Common myeloid progenitor, CD34-positive (primary cell): ENCODE results near the gene DNAJC15.
A peak's percentile ranks its signal among the peaks of the same experiment; 100 is the strongest.
"Not testable (repeated sequence)": the region's sequence is repeated elsewhere in the genome, so short reads cannot be mapped to it uniquely, and the experiment has no call there.

ENCODE experiments used
- CTCF ChIA-PET: fragments of 350-600 bp; sonication (Branson Sonifier 250); formaldehyde crosslinking; loops from one replicate; lab custom pipeline; 2021; ENCODE audit warnings: antibody characterized with exemption; lab: Charles Lee
- POLR2A ChIA-PET: fragments of 350-600 bp; sonication (Branson Sonifier 250); formaldehyde crosslinking; loops from one replicate; lab custom pipeline; 2021; ENCODE audit warnings: antibody characterized with exemption; lab: Charles Lee
- DNase-seq, 3 donors: peaks; one replicate each; pipeline versions ENCODE4 v3.0.0 to v3.0.0-alpha.2; 2013
- H3K27ac ChIP-seq, 2 experiments: 1 replicate in 1 of 2; 2 replicates in 1 of 2; pipeline ENCODE4 v1.7.0; 2013; ENCODE audit warnings: inconsistent platforms in 2 of 2, low read length in 2 of 2, mild to moderate bottlenecking in 2 of 2, low read depth in 1 of 2, moderate library complexity in 1 of 2; ENCODE audit not compliant: severe bottlenecking in 2 of 2, insufficient read depth in 1 of 2, poor library complexity in 1 of 2
- H3K27me3 ChIP-seq, 5 experiments: replicated peaks in 2 of 5; 1 replicate in 3 of 5; 2 replicates in 2 of 5; pipeline versions ENCODE4 v1.6.1 to v1.7.0; 2013; ENCODE audit warnings: low read length in 4 of 5, mild to moderate bottlenecking in 2 of 5, moderate library complexity in 2 of 5, inconsistent platforms in 1 of 5; ENCODE audit not compliant: insufficient read depth in 5 of 5, control insufficient read depth in 4 of 5
- H3K36me3 ChIP-seq, 4 experiments: 1 replicate in 2 of 4; 2 replicates in 2 of 4; pipeline versions ENCODE4 v1.6.1 to v1.7.0; 2013; ENCODE audit warnings: low read length in 3 of 4, control low read depth in 1 of 4, mild to moderate bottlenecking in 1 of 4; ENCODE audit not compliant: control insufficient read depth in 4 of 4, insufficient read depth in 4 of 4
- H3K4me1 ChIP-seq, 4 experiments: 1 replicate in 3 of 4; 2 replicates in 1 of 4; pipeline versions ENCODE4 v1.6.1 to v1.7.1; 2013; ENCODE audit warnings: low read length in 3 of 4, mild to moderate bottlenecking in 3 of 4, control low read depth in 1 of 4, inconsistent platforms in 1 of 4, moderate library complexity in 1 of 4; ENCODE audit not compliant: control insufficient read depth in 4 of 4, insufficient read depth in 4 of 4; ENCODE audit errors: control extremely low read depth in 1 of 4
- H3K4me3 ChIP-seq, 7 experiments: 1 replicate in 4 of 7; 2 replicates in 3 of 7; pipeline versions ENCODE4 v1.5.1 to v1.7.0; 2013; ENCODE audit warnings: mild to moderate bottlenecking in 7 of 7, low read length in 6 of 7, moderate library complexity in 6 of 7, inconsistent platforms in 2 of 7, low read depth in 2 of 7, control low read depth in 1 of 7; ENCODE audit not compliant: insufficient read depth in 4 of 7, control insufficient read depth in 1 of 7; ENCODE audit errors: extremely low read depth in 1 of 7
- H3K9me3 ChIP-seq, 5 experiments: 1 replicate in 4 of 5; 2 replicates in 1 of 5; pipeline versions ENCODE4 v1.6.1 to v1.7.1; 2013; ENCODE audit warnings: low read length in 4 of 5, mild to moderate bottlenecking in 2 of 5, inconsistent platforms in 1 of 5, low read depth in 1 of 5, moderate library complexity in 1 of 5; ENCODE audit not compliant: control insufficient read depth in 4 of 5, insufficient read depth in 2 of 5; ENCODE audit errors: control extremely low read depth in 1 of 5
- WGBS: methylation state at CpG from one replicate; pipeline ENCODE4 v1.1.5; 2013; ENCODE audit not compliant: insufficient coverage; 5-methylcytosine and 5-hydroxymethylcytosine counted together

DNAJC15 gene

DNA sequence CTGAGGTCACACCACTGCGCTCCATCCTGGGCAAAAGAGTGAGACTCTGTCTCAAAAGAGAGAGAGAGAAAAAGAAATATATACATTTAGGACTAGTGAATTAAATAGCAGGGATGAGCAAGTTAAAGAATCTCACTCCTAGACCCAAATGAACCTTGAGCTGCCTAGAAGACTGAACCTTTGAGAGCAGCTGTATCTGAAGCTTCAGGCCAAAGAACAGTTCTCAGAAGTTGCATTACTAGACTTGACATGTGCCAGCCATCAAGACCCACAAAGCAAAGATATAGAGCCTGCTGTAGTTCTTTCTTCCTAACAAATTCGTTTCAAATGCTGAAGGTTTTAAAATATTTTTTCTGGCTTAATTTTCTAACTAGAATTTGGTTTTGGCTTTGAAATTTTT lies 16.6 kb downstream of the DNAJC15 start:
- peaks cover 0 to 5% (median 3%) of the 10 kb centered on the region in 4 experiments for H3K4me1 ChIP-seq
- H3K4me3 ChIP-seq = no peak overlapping the region
- H3K27me3 ChIP-seq = no peaks in the 10 kb centered on the region
- 100% methylated on average over 1 of the region's 2 CpGs for WGBS
- CTCF ChIA-PET = interaction anchor here (1.1 kb wide), 1 partner anchor 8 kb away, joined by 3 read pairs; no protein-coding TSS in a partner anchor
- H3K27ac ChIP-seq = no peak overlapping the region
- POLR2A ChIA-PET = no interaction called here
- DNase-seq = no peak
- no peaks in the 10 kb centered on the region for H3K9me3 ChIP-seq
- H3K36me3 ChIP-seq = peaks cover 0 to 12% (median 4%) of the 10 kb centered on the region in 4 experiments

DNA sequence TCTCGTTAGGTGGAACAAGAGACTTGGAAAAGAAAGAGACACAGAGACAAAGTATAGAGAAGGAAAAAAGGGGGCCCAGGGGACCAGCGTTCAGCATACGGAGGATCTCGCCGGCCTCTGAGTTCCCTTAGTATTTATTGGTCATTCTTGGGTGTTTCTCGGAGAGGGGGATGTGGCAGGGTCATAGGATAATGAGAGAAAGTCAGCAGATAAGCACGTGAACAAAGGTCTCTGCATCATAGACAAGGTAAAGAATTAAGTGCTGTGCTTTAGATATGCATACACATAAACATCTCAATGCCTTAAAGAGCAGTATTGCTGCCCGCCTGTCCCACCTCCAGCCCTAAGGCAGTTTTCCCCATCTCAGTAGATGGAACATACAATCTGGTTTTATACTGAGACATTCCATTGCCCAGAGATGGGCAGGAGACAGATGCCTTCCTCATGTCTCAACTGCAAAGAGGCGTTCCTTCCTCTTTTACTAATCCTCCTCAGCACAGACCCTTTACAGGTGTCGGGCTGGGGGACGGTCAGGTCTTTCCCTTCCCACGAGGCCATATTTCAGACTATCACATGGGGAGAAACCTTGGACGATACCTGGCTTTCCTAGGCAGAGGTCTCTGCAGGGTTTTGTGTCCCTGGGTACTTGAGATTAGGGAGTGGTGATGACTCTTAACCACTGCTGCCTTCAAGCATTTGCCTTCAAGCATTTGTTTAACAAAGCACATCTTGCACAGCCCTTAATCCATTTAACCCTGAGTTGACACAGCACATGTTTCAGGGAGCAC lies 17.4 kb downstream of the DNAJC15 start:
- peaks cover 0 to 12% (median 4%) of the 10 kb centered on the region in 4 experiments for H3K36me3 ChIP-seq
- H3K4me3 ChIP-seq, H3K27ac ChIP-seq, H3K9me3 ChIP-seq, POLR2A ChIA-PET, H3K4me1 ChIP-seq, H3K27me3 ChIP-seq, DNase-seq: not testable (repeated sequence)
- CTCF ChIA-PET = interaction anchor here (1.1 kb wide), 1 partner anchor 7 kb away, joined by 3 read pairs; no protein-coding TSS in a partner anchor
- WGBS = 95% methylated on average over 4 of the region's 13 CpGs

DNA sequence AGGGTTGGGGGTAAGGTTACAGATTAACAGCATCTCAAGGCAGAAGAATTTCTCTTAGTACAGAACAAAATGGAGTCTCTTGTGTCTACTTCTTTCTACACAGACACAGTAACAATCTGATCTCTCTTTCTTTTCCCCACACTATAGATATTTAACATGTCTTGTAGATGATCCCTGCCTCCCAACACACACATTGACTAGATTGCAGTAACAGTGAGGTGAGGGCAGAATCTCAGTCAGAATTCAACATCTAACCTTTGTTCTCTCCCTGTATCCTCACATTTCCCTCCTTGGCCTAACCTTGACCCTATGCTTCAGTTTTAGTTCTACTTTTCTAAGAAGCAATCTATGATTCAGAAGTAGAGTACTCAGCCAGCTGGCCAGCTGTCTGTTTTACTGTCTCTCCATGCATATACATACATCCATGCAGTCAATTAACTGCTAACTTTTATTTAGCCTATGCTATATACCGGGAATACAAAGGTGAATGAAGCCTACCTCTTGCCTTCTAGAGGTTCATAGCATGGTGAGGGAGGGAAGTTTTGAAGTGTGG lies 18.1 kb downstream of the DNAJC15 start:
- Histone ChIP-seq H3K4me1 (peaks cover 0 to 9% (median 5%) of the 10 kb centered on the region in 4 experiments), H3K27ac (no peak overlapping the region)
- no CpG with 5 or more reads among the region's 1 CpG for WGBS

DNA sequence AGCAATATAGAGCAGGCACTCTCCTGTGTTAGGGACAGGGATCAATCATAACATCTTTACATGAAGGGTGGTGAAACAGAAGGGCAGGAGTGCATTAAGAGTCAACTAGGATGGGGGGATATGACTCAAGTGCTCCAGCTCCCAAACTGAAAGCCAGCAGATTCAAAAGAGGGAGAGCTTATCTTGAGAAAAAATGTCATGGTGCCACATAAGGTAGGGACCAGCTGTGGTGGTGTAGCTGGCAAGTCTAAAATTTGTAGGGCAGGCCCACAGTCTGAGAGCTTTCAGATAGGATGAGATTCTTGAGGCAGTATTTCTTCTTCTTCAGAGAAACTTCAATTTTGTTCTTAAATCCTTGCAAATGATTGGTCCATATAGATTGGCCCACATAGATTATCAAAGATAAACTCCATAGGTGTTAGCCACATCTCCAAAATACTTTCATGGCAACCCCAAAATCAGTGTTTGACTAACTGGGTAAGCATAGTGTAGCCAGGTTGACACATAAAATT lies 19.1 kb downstream of the DNAJC15 start:
- peaks cover 0 to 9% (median 5%) of the 10 kb centered on the region in 4 experiments for H3K4me1 ChIP-seq
- H3K36me3 ChIP-seq = peaks cover 0 to 7% (median 5%) of the 10 kb centered on the region in 4 experiments
- ChIA-PET POLR2A (no interaction called here), CTCF (no interaction called here)
- no peaks in the 10 kb centered on the region for H3K9me3 ChIP-seq
- H3K27ac ChIP-seq = no peak overlapping the region
- H3K27me3 ChIP-seq = no peaks in the 10 kb centered on the region
- DNase-seq = no peak
- H3K4me3 ChIP-seq = no peak overlapping the region

More for the DNA sequence above, 18.1 kb downstream of the DNAJC15 start:
- no peak for DNase-seq
- Histone ChIP-seq H3K36me3 (peaks cover 0 to 12% (median 4%) of the 10 kb centered on the region in 4 experiments), H3K27me3 (no peaks in the 10 kb centered on the region), H3K9me3 (no peaks in the 10 kb centered on the region), H3K4me3 (no peak overlapping the region)
- POLR2A ChIA-PET = no interaction called here
- CTCF ChIA-PET = no interaction called here

DNA sequence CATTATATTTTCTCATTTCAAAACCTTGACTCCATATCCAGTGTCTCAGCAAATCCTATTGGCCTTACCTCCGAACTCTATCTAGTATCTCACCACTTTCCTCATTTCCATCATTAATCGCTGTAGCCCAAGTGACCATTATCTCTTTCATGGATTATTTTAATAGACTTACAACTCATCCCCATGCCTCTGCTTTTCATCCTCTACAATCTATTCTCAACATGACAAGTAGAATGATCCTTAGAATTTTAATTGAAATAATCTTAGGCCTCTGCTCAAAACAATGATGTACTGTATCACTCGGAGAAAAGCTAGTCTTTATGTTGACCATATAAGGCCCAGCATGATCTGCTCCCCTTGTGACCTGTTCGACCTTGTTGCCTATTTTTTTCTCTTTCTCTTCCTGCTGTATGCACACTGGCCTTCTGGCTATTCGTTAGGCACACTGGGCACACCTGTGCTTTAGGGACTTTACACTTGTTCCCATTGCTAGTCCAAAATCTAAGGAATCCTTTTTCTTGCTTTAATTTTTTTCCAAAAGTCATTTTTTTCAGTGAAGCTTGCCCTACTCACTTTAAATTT lies 21.4 kb downstream of the DNAJC15 start:
- no peak for DNase-seq
- H3K27me3 ChIP-seq = no peaks in the 10 kb centered on the region
- ChIA-PET CTCF (no interaction called here), POLR2A (no interaction called here)
- no peak overlapping the region for H3K4me3 ChIP-seq
- peaks cover 0 to 17% (median 4%) of the 10 kb centered on the region in 4 experiments for H3K4me1 ChIP-seq
- no peak overlapping the region for H3K27ac ChIP-seq
- WGBS = 96% methylated on average over 5 of the region's 5 CpGs
- no peaks in the 10 kb centered on the region for H3K9me3 ChIP-seq
- H3K36me3 ChIP-seq = peaks cover 0 to 7% (median 5%) of the 10 kb centered on the region in 4 experiments

DNA sequence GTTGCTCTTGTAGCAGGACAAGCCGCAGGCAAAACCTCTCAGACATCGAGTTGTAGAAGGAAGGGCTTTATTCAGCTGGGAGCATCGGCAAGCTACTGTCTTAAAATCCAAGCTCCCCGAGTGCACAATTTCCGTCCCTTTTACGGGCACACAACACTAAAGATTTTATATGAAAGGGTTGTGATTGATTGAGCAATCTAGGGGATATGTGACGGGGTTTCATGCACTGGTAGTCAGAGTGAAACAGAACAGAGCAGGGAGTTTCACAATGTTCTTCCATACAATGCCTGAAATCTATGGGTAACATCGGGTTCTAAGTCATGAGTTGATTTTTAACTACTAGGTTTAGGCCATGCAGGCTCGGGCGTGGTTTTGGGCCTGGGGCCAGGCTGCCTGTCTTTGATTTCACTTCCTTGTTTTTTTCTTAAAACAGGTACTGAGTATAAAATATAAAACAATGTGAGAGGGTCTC lies 22.0 kb downstream of the DNAJC15 start:
- H3K4me3 ChIP-seq, H3K9me3 ChIP-seq, POLR2A ChIA-PET, CTCF ChIA-PET, H3K27me3 ChIP-seq, H3K36me3 ChIP-seq, H3K27ac ChIP-seq: not testable (repeated sequence)
- peaks cover 0 to 17% (median 4%) of the 10 kb centered on the region in 4 experiments for H3K4me1 ChIP-seq
- 87% methylated on average over 2 of the region's 10 CpGs for WGBS
- peak in 2 of 3 donors; percentile 64 to 73 for DNase-seq
